IMR-90 (cell line): Measurements from ENCODE around the gene PRPF8. TPM values are rescaled to one million over a fixed set of nuclear protein-coding genes. Genes with fewer than 3 reads are reported as not detected.

ENCODE experiments used
- polyA plus RNA-seq, 3 experiments: library from polyadenylated mRNA; depleted of rRNA; stranded (reverse); fragments of >200 nt; gene quantifications; 2 replicates each; pipeline ENCODE4 v1.2.3, GENCODE V29; 2012; ENCODE audit warnings: low replicate concordance in 1 of 3
- total RNA-seq: library from RNA; depleted of rRNA; stranded (reverse); fragments of >200 nt; gene quantifications from 2 replicates; pipeline ENCODE4 v1.2.3, GENCODE V29; 2012
- TF ChIP-seq, protein P1 (sequence below): conservative IDR thresholded peaks from 2 replicates; pipeline ENCODE4 v1.5.1; 2012; ENCODE audit warnings: mild to moderate bottlenecking, low read depth, low read length, improper control_type of control experiment

PRPF8 gene
- total and polyA plus RNA-seq, 2 of the 4 experiments (the other 2 are of a cell fraction) = 141 to 160 TPM

DNA sequence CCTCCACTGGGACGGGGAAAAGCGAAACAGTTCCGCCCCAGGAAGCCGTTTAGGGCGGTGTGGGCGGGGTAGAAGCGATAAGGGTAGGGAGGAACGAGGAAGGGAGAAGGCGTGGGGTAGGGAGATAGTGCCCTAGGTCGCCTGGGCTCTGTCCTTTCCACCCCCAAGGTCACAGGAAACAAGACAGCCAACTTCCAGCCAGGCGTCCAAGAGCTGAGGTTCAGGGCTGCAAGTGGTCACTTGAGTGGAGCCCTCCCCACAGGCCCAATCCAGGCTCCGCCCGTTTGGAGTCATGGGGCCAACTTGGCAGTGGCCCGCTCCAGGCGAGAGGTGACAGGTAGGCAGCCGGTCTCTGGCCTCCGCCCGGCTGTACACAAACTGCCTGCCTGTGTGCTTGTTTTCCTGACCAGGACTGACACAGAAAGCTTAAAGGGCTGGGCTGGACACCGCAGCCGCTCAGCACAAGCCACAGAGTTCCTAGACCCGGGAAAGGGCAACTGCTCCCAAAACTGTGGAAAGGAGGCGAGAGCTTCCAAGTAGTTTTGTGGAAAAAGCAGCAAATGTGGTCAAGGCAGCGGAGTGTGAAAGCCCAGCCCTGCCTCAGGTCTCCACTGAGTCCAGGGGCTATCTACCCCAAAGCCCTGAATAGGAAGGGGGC lies 34.7 kb downstream of the PRPF8 start, which contains the start of gene RILP (continued):
- TF ChIP-seq, protein P1, sequence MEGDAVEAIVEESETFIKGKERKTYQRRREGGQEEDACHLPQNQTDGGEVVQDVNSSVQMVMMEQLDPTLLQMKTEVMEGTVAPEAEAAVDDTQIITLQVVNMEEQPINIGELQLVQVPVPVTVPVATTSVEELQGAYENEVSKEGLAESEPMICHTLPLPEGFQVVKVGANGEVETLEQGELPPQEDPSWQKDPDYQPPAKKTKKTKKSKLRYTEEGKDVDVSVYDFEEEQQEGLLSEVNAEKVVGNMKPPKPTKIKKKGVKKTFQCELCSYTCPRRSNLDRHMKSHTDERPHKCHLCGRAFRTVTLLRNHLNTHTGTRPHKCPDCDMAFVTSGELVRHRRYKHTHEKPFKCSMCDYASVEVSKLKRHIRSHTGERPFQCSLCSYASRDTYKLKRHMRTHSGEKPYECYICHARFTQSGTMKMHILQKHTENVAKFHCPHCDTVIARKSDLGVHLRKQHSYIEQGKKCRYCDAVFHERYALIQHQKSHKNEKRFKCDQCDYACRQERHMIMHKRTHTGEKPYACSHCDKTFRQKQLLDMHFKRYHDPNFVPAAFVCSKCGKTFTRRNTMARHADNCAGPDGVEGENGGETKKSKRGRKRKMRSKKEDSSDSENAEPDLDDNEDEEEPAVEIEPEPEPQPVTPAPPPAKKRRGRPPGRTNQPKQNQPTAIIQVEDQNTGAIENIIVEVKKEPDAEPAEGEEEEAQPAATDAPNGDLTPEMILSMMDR = no peak
